NCI-H1436 (cell line): ENCODE data around the gene FAM200B.

Source experiments
- DNase-seq: peaks from one replicate; lab custom pipeline; 2025; lab: John Stamatoyannopoulos, UW

Gene FAM200B

GRCh38 chr4:15681372-15682241 lies at the start of gene FAM200B:
FAM200B (plus strand) TSS chr4:15681827; CDS start chr4:15686978, 5,151 bp downstream.
- peak; percentile 89 for DNase-seq

GRCh38 chr4:15636818-15637217 lies 44.8 kb upstream of the FAM200B start:
- DNase-seq: no peak

GRCh38 chr4:15638418-15638817 lies 43.2 kb upstream of the FAM200B start:
- no peak for DNase-seq

- no peak for DNase-seq
Observed at GRCh38 chr4:15648600-15648999, 33.0 kb upstream of the FAM200B start.

- peak; percentile 23 for DNase-seq
Observed at GRCh38 chr4:15649914-15650545, 31.6 kb upstream of the FAM200B start.

GRCh38 chr4:15651676-15652075 lies 30.0 kb upstream of the FAM200B start:
- no peak for DNase-seq

- DNase-seq: no peak
Observed at GRCh38 chr4:15652191-15652590, 29.4 kb upstream of the FAM200B start.

- DNase-seq: no peak
Observed at GRCh38 chr4:15652841-15653240, 28.8 kb upstream of the FAM200B start.

GRCh38 chr4:15653420-15653819 lies 28.2 kb upstream of the FAM200B start:
- no peak for DNase-seq

GRCh38 chr4:15653864-15654592 lies 27.6 kb upstream of the FAM200B start:
- DNase-seq: no peak

- DNase-seq: no peak
Observed at GRCh38 chr4:15654593-15655222, 26.9 kb upstream of the FAM200B start.

- peak; percentile 55 for DNase-seq
Observed at GRCh38 chr4:15655223-15656037, 26.2 kb upstream of the FAM200B start, which contains the start of gene FBXL5. FBXL5 (minus strand) TSS chr4:15655357; CDS start chr4:15655287, 70 bp downstream.

- DNase-seq: peak; percentile 41
Observed at GRCh38 chr4:15656038-15656470, 25.6 kb upstream of the FAM200B start.

- DNase-seq: no peak
Observed at GRCh38 chr4:15657366-15657765, 24.3 kb upstream of the FAM200B start.

GRCh38 chr4:15658136-15658770 lies 23.4 kb upstream of the FAM200B start:
- no peak for DNase-seq

GRCh38 chr4:15658781-15659180 lies 22.8 kb upstream of the FAM200B start:
- no peak for DNase-seq

- DNase-seq: no peak
Observed at GRCh38 chr4:15659768-15660570, 21.7 kb upstream of the FAM200B start.

GRCh38 chr4:15665753-15666365 lies 15.8 kb upstream of the FAM200B start:
- DNase-seq: no peak

GRCh38 chr4:15667006-15667405 lies 14.6 kb upstream of the FAM200B start:
- no peak for DNase-seq
